Mucosa of stomach (tissue), 1 donor: ENCODE data around the gene MYBPHL.

Experiments
- H3K27me3 ChIP-seq: one replicate; pipeline ENCODE4 v1.7.0; 2013; ENCODE audit warnings: mild to moderate bottlenecking, low read length; ENCODE audit not compliant: control insufficient read depth, insufficient read depth
- H3K36me3 ChIP-seq: one replicate; pipeline ENCODE4 v1.7.0; 2013; ENCODE audit warnings: low read length; ENCODE audit not compliant: control insufficient read depth, insufficient read depth
- H3K4me1 ChIP-seq: one replicate; pipeline ENCODE4 v1.7.0; 2013; ENCODE audit warnings: mild to moderate bottlenecking, low read length; ENCODE audit not compliant: control insufficient read depth, insufficient read depth
- H3K4me3 ChIP-seq: one replicate; pipeline ENCODE4 v1.7.0; 2013; ENCODE audit warnings: low read length
- H3K9ac ChIP-seq: one replicate; pipeline ENCODE4 v1.7.0; 2013; ENCODE audit warnings: mild to moderate bottlenecking, low read length, moderate library complexity
- H3K9me3 ChIP-seq: one replicate; pipeline ENCODE4 v1.7.0; 2013; ENCODE audit warnings: mild to moderate bottlenecking, low read length, moderate library complexity; ENCODE audit not compliant: control insufficient read depth
- donor health status: Pancreatic carcinoma.

The MYBPHL gene

DNA sequence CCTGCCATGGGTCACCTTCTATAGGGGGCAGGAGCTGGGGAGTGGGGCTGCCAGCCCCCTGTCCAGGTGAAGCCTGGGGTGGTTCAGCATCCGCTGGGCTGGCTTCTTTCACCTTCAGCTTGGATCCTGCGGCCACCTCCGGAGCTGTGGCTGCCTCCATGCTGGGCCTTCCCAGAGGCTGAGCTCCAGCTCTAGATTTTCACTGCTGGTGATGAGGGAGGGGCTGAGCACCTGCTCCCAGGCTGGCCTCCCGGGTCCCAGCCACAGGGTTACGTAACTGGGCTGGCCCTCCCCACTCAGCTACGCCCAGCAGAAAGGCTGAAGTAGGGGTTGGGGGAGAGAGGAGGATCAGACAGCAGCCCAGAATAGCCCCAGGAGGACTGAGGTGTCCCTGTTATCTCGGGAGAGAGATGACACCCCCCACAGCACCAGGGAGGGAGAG is at the start of gene MYBPHL:
Gene MYBPHL (minus strand): TSS at position 180 of the 442 bp plus-strand sequence. CDS start 20 bp downstream, at position 160.
- Histone ChIP-seq H3K4me1 (peaks cover 13% of the 10 kb centered on the region), H3K27me3 (no peaks in the 10 kb centered on the region), H3K9ac (no peak within 1 kb of the TSS), H3K9me3 (no peaks in the 10 kb centered on the region), H3K36me3 (no peaks in the 10 kb centered on the region), H3K4me3 (no peak within 1 kb of the TSS)

DNA sequence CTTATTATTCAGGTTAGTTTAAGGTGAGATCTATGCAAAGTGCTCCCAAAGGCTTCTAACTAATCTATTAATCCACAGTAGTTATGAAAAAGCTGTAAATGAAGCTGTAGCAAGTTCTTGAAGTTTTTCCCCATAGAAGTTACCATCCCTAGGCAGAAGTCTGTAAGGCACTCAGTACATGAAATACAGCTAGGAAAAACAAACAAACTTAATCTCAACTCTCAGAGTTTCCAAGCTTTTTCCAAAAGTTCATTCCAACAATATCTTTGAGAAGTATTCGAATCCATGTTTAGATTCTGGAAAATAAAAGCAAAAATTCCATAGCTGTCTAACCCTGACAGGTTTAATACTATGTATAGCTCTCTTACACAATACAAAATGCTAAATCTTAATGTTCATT is 49.7 kb upstream of the MYBPHL start:
- Histone ChIP-seq H3K4me1 (no peaks in the 10 kb centered on the region), H3K36me3 (no peaks in the 10 kb centered on the region), H3K9ac (no peak overlapping the region), H3K27me3 (no peaks in the 10 kb centered on the region), H3K4me3 (no peak overlapping the region), H3K9me3 (no peaks in the 10 kb centered on the region)

GRCh38 chr1:109354929-109355328 is 48.1 kb upstream of the MYBPHL start:
- Histone ChIP-seq H3K4me3 (no peak overlapping the region), H3K36me3 (no peaks in the 10 kb centered on the region), H3K9me3 (no peaks in the 10 kb centered on the region), H3K4me1 (no peaks in the 10 kb centered on the region), H3K27me3 (no peaks in the 10 kb centered on the region), H3K9ac (no peak overlapping the region)

DNA sequence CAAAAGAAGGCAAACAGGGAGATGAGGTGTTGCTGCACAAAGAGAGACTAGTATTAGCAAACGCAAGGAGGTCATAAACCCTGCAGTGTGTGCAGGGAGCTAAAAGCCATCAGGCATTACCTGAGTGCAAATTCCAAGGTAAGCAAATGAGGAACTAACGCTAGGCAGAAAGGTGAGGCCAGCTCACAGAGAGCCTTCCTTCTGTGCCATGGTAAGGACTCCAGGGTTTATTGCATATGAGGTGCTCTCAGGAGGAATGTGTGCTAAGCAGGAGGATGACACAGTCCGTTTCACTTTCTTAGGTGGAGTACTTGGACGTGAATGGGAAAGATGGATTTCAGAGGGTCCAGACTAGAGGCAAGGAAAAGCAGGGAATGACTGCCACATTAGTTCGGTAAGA is 44.6 kb upstream of the MYBPHL start:
- Histone ChIP-seq H3K36me3 (no peaks in the 10 kb centered on the region), H3K4me3 (no peak overlapping the region), H3K27me3 (no peaks in the 10 kb centered on the region), H3K4me1 (no peaks in the 10 kb centered on the region), H3K9me3 (no peaks in the 10 kb centered on the region), H3K9ac (no peak overlapping the region)

GRCh38 chr1:109350655-109351054 is 43.8 kb upstream of the MYBPHL start:
- Histone ChIP-seq H3K4me3 (no peak overlapping the region), H3K9ac (no peak overlapping the region), H3K36me3 (no peaks in the 10 kb centered on the region), H3K27me3 (no peaks in the 10 kb centered on the region), H3K4me1 (no peaks in the 10 kb centered on the region), H3K9me3 (no peaks in the 10 kb centered on the region)

- Histone ChIP-seq H3K4me3 (no peak overlapping the region), H3K36me3 (no peaks in the 10 kb centered on the region), H3K9ac (no peak overlapping the region), H3K4me1 (no peaks in the 10 kb centered on the region), H3K9me3 (no peaks in the 10 kb centered on the region), H3K27me3 (no peaks in the 10 kb centered on the region)
These were observed 43.4 kb upstream of the MYBPHL start for GRCh38 chr1:109350182-109350581.

- Histone ChIP-seq H3K4me1 (peaks cover 7% of the 10 kb centered on the region), H3K36me3 (no peaks in the 10 kb centered on the region), H3K27me3 (no peaks in the 10 kb centered on the region), H3K9ac (no peak overlapping the region), H3K9me3 (no peaks in the 10 kb centered on the region), H3K4me3 (no peak overlapping the region)
These were observed 40.7 kb upstream of the MYBPHL start for GRCh38 chr1:109347511-109347910.

- no peak overlapping the region for H3K4me3 ChIP-seq
- H3K36me3 ChIP-seq: no peaks in the 10 kb centered on the region
- peaks cover 12% of the 10 kb centered on the region for H3K4me1 ChIP-seq
- no peak overlapping the region for H3K9ac ChIP-seq
- H3K9me3 ChIP-seq: no peaks in the 10 kb centered on the region
- no peaks in the 10 kb centered on the region for H3K27me3 ChIP-seq
These were observed 35.4 kb upstream of the MYBPHL start for GRCh38 chr1:109341944-109342930.

GRCh38 chr1:109338608-109339007 is 31.8 kb upstream of the MYBPHL start:
- Histone ChIP-seq H3K4me1 (peaks cover 12% of the 10 kb centered on the region), H3K9me3 (no peaks in the 10 kb centered on the region), H3K4me3 (no peak overlapping the region), H3K27me3 (no peaks in the 10 kb centered on the region), H3K9ac (no peak overlapping the region), H3K36me3 (peaks cover 7% of the 10 kb centered on the region)

- Histone ChIP-seq H3K27me3 (no peaks in the 10 kb centered on the region), H3K4me1 (peaks cover 8% of the 10 kb centered on the region), H3K9me3 (no peaks in the 10 kb centered on the region), H3K9ac (no peak overlapping the region), H3K4me3 (no peak overlapping the region), H3K36me3 (peaks cover 12% of the 10 kb centered on the region)
These were observed 31.3 kb upstream of the MYBPHL start for GRCh38 chr1:109338091-109338490.

GRCh38 chr1:109335091-109335490 is 28.3 kb upstream of the MYBPHL start:
- H3K9ac ChIP-seq: no peak overlapping the region
- H3K9me3 ChIP-seq: no peaks in the 10 kb centered on the region
- no peak overlapping the region for H3K4me3 ChIP-seq
- peaks cover 14% of the 10 kb centered on the region for H3K36me3 ChIP-seq
- no peaks in the 10 kb centered on the region for H3K27me3 ChIP-seq
- H3K4me1 ChIP-seq: no peaks in the 10 kb centered on the region

- Histone ChIP-seq H3K4me1 (no peaks in the 10 kb centered on the region), H3K9ac (no peak overlapping the region), H3K27me3 (no peaks in the 10 kb centered on the region), H3K36me3 (peaks cover 14% of the 10 kb centered on the region), H3K4me3 (no peak overlapping the region), H3K9me3 (no peaks in the 10 kb centered on the region)
These were observed 24.3 kb upstream of the MYBPHL start for GRCh38 chr1:109331113-109331512.
